ENCODE measurements around the gene PAGE2B.
"Not testable (repeated sequence)": the region's sequence is repeated elsewhere in the genome, so short reads cannot be mapped to it uniquely, and the experiment has no call there.

PAGE2B gene

GRCh38 chrX:55074851-55075467 lies at the start of gene PAGE2B:
PAGE2B (plus strand) TSS chrX:55075030; CDS start chrX:55076042, 1,012 bp downstream.
- no peak within 1 kb of the TSS for H3K4me3 ChIP-seq (ENCODE audit: low read depth, low read length)

DNA sequence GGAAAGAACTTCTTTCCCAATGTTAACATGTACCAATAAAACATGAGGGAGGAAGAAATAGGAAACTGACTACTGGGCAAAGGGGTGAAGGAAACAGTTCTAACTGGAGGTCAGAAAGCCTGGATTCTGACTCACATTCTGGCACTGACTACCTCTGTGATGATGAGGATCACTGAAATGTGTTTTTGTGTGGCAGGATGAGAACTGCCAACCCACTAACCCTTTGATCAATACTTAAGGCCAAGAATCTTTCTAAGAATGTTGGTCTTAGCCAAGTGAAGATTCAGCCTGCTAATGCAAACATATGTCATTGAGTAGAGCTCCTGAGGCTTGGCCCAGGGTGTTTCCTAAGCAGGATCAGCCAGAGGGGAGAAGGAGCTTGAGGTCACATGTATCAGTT lies 48.7 kb upstream of the PAGE2B start:
- no peak overlapping the region for H3K4me3 ChIP-seq (ENCODE audit: low read depth, low read length)

DNA sequence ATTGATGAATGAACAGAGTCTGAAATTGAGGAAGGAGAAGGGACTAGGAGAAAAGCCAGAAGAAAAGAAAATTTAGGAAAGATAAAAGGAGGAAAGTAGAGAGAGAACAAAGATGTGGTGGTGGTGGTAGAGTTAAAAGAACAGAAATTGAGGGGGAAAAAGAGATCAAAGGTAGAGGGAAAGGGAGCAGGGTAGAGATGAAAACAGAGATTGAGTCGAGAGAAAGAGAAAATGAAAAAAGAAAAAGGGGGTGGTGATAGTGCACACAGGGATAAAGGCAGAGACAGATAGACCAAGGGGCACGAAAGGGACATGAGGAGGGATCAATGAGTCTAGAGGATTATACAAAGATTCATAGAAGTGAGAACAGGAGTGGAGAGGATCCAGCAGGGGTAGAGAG lies 48.0 kb upstream of the PAGE2B start:
- no peak overlapping the region for H3K4me3 ChIP-seq (ENCODE audit: low read depth, low read length)

GRCh38 chrX:55028040-55028439 lies 46.8 kb upstream of the PAGE2B start:
- H3K4me3 ChIP-seq (ENCODE audit: low read depth, low read length) = no peak overlapping the region

- H3K4me3 ChIP-seq (ENCODE audit: low read depth, low read length) = no peak overlapping the region
Observed at GRCh38 chrX:55028611-55029010, 46.2 kb upstream of the PAGE2B start.

- H3K4me3 ChIP-seq (ENCODE audit: low read depth, low read length) = no peak overlapping the region
Observed at GRCh38 chrX:55029291-55029690, 45.5 kb upstream of the PAGE2B start.

DNA sequence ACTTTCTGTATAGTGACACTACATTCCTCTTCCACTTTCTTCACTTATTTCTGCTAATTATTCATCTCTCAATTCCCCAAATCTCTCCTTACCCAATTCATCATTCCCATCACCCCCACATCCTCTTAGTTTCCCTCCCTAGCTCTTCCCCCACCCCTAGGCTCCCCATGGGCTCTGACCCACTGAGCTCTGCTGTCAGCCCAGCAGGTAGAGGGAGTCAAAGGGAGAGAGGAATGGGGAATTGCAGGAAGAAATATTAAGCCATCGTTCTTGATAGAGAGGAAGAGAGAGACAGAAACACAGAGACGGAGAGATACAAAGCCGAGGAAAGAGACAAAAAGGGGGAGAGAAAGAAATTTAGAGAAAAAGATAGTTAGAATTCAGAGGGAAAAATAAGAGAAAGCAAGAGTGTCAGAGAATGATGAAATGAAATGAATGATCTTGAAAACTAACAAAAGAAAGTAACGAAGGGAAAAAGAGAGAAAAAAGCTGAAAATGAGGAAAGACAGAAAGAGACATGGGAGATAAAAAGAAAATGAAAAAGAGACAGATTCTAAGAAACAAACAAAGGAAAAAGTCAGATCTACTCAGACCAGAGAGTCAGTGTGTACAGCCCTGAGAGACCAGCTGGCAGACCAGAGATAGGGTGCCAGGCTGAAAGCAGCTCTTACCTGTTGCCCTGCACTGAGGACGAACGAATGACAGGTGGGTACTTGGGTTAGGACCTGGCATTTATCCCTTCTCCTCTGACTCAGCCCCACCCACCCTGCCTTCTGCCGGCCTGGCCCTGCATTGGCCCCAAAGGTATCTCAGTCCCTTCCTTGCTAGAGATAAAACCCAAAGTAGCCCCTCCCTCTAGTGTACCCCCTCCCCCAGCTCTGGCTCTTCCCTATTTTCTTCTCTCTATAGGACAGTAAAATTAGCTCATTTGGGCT lies 44.3 kb upstream of the PAGE2B start, which contains the start of gene ALAS2:
Gene ALAS2, minus strand, starts transcription at position 707 of the 935 bp plus-strand sequence. CDS start 4,977 bp downstream, outside the sequence.
- no peak within 1 kb of the TSS for H3K4me3 ChIP-seq (ENCODE audit: low read depth, low read length)

DNA sequence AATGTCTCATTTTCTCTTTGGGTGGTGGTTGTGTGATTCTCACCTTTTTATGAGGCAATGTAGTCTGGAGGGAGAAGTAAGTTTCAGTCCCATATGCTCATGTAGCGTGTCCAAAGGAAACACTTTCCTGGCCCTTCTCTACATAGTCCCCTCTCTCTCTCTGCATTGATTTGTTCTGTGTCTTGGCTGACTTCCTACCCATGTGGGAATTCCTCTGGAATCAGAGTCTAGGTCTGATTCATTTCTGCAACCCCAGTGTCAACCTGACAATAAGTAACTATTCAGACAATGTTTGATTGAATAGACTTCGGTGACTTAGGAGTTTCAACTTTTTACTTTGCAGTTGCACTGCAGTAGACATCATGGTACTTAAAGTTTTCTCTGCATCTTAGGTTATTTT lies 41.4 kb upstream of the PAGE2B start:
- no peak overlapping the region for H3K4me3 ChIP-seq (ENCODE audit: low read depth, low read length)

- H3K4me3 ChIP-seq (ENCODE audit: low read depth, low read length) = no peak overlapping the region
Observed at GRCh38 chrX:55039471-55039870, 35.4 kb upstream of the PAGE2B start.

DNA sequence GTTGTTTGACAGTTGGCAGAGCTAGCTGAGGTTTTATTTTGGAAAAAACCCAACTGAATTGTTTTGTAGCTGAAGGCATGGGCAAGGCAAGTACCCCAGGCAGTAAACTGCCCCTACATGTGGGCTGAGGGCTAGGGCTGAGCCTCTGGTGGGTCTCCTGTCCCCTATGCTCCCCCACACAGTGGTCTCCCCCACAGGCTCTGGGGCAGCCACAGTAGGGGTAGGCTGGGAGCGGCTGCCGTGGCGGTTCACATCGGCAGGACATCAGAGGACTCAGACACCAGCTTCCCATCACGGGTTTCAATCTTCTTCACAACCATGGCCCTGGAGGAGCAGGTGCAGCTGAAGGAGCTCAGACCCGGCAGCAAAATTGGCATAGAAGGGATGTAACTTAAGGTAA lies 33.3 kb upstream of the PAGE2B start:
- no peak overlapping the region for H3K4me3 ChIP-seq (ENCODE audit: low read depth, low read length)

DNA sequence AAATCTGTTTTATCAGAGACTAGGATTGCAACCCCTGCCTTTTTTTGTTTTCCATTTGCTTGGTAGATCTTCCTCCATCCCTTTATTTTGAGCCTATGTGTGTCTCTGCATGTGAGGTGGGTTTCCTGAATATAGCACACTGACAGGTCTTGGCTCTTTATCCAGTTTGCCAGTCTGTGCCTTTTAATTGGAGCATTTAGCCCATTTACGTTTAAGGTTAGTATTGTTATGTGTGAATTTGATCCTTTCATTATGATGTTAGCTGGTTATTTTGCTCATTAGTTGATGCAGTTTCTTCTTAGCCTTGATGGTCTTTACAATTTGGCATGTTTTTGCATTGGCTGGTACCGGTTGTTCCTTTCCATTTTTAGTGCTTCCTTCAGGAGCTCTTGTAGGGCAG lies 24.2 kb upstream of the PAGE2B start:
- not testable (repeated sequence) for H3K4me3 ChIP-seq (ENCODE audit: low read depth, low read length)

DNA sequence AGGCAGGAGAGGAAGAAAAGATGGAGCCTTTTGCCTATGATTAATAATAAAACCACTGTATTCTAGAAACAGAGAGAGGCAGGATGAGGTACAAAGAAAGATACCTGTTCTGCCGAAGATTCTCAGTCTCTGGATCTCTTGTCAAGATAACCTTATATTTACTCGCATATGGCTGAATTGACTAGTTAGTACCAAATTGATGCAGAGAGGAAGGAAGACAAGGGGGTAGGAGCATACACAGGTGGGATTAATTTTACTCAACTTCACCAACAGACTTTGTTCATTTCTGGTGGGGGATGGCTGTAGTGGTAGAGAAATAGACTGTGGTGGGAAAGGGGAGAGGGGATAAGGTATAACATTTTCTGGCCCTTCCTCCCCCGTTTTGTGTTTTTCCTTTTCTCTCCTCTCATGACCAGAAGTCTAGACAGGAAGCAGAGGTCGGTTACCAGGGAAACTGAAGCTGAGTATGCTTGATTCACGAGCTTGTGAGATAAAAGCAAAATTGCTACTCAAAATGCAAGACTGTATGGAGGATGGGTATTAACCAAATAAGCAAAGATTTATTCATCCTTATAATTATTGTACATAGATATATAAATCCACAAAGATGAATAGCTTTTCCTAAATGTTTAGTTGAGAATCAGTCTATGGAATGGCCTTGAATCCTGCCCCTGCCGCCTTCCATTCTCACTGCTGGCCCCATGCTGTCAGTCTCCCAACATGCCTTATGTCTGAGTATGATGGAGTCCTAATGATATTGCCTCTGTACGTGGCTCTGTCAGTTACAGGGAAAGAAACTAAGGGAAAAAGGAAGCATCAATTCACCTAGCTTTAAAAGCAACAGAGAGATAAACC lies 17.8 kb upstream of the PAGE2B start:
- H3K4me3 ChIP-seq (ENCODE audit: low read depth, low read length) = no peak overlapping the region

- H3K4me3 ChIP-seq (ENCODE audit: low read depth, low read length) = no peak overlapping the region
Observed at GRCh38 chrX:55057675-55058249, 17.1 kb upstream of the PAGE2B start.

- H3K4me3 ChIP-seq (ENCODE audit: low read depth, low read length) = not testable (repeated sequence)
Observed at GRCh38 chrX:55067180-55067579, 7.7 kb upstream of the PAGE2B start.

- H3K4me3 ChIP-seq (ENCODE audit: low read depth, low read length) = no peak overlapping the region
Observed at GRCh38 chrX:55072286-55072685, 2.5 kb upstream of the PAGE2B start.

DNA sequence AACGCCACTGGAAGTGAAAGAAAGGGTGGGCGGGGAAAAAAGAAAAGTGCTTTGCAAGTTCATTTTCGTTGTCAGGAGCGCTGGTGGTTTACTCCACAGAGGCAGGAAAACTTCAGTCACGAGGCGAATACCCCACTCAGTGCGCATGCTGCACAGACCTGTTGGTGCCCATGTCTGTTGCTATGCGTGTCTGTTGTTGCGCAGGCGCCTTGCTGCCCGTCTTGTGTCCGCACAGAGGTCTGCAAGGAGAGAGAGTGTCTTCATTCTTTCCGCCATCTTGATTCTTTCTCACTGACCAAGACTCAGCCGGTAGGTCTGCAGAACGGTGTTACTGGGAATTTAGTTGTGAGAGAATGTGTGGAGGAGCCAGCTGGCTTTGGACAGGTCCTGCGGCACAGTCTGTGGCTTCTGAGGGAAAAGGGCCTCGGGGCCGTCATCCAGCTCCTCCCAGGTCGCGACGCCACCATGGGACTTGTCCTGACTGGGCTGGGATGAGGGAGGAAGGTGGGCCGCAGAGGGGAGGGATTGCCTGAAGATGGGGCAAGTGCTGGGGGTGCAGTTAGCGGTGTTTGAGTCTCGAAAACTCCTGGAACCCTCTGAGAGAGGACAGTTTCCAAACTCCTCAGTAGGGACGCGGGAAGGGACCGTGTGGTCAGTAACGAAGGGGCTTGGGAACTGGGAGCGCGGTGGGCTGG lies 14.1 kb downstream of the PAGE2B start, which contains the start of gene PAGE2:
Gene PAGE2, plus strand, starts transcription at position 224 of the 695 bp plus-strand sequence. CDS start 1,003 bp downstream, outside the sequence.
- H3K4me3 ChIP-seq (ENCODE audit: low read depth, low read length) = no peak within 1 kb of the TSS

- no peak overlapping the region for H3K4me3 ChIP-seq (ENCODE audit: low read depth, low read length)
Observed at GRCh38 chrX:55098691-55099090, 23.9 kb downstream of the PAGE2B start.

DNA sequence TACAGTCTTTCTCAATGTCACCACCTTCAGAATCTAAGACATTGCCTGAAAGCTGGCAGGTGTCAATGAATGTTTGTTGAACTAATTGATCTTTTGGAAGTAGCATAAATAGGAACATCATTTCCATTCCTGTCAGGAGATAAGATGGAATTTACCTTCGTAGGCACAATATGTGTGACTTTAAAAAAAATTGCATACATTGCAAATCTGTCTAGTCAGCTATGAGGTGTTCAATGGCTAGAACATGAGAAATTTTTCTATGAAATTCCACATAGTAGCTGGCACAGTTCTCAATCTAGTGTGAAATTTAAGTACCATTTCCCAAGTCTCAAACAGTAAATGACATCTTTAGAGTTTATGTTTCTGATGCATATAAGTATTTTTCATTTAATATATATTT lies 24.3 kb downstream of the PAGE2B start:
- H3K4me3 ChIP-seq (ENCODE audit: low read depth, low read length) = no peak overlapping the region

- H3K4me3 ChIP-seq (ENCODE audit: low read depth, low read length) = no peak overlapping the region
Observed at GRCh38 chrX:55102754-55103153, 27.9 kb downstream of the PAGE2B start.

GRCh38 chrX:55107262-55107661 lies 32.4 kb downstream of the PAGE2B start:
- H3K4me3 ChIP-seq (ENCODE audit: low read depth, low read length) = no peak overlapping the region
